SIG-M5 treated with dmso at 0.1 percent for 504 hours (cell line): ENCODE results near the gene CZIB.
"Not testable (repeated sequence)": the region's sequence is repeated elsewhere in the genome, so short reads cannot be mapped to it uniquely, and the experiment has no call there.

Experiments
- DNase-seq: peaks from one replicate; lab custom pipeline; 2025; ENCODE audit not compliant: unreplicated experiment; lab: John Stamatoyannopoulos, UW

Gene CZIB

GRCh38 chr1:53189061-53189460, 31.4 kb downstream of the CZIB start:
- no peak for DNase-seq

DNA sequence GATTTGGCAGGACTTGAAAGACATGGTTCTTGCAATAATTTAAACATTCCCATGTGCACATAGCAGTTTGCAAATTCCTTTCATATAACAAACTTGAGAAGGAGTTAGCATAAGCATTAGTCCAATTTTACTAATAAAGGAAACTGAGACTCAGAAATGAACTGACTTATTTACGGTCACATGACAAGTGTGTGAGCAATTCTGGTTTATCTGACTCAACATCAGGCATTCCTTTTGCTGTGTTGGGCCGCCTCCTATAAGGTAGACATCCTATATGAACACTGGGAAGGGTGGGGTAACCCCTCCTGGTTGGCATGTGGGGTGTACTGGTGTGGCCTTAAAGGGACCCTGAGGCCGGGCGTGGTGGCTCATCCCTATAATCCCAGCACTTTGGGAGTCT, 32.3 kb downstream of the CZIB start:
- DNase-seq, result no peak

- no peak for DNase-seq
Observed at GRCh38 chr1:53187401-53187800, 33.0 kb downstream of the CZIB start.

- no peak for DNase-seq
Observed at GRCh38 chr1:53186533-53186932, 33.9 kb downstream of the CZIB start.

GRCh38 chr1:53185955-53186297, 34.5 kb downstream of the CZIB start:
- DNase-seq, result not testable (repeated sequence)

GRCh38 chr1:53183095-53183990, 37.1 kb downstream of the CZIB start:
- no peak for DNase-seq

DNA sequence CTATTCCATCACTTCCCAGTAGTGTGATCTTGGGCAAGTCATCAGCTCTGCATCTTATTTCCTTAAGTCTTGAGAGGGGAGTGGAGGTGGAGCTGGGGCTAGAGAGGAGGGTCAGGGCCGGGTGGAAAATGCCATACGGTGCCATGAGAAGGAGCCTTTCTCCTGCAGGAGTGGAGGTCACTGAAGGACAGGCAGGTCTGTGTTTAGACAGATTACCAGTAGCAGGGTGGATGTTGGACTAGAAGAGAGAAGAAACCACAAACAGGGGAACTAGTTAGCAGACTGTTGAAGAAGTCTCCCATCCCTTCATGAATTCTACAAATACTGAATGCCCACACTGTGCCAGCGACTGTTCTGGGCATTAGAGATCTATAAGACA, 37.7 kb downstream of the CZIB start:
- DNase-seq, result no peak

GRCh38 chr1:53182111-53182593, 38.3 kb downstream of the CZIB start:
- peak; percentile 44 for DNase-seq

DNA sequence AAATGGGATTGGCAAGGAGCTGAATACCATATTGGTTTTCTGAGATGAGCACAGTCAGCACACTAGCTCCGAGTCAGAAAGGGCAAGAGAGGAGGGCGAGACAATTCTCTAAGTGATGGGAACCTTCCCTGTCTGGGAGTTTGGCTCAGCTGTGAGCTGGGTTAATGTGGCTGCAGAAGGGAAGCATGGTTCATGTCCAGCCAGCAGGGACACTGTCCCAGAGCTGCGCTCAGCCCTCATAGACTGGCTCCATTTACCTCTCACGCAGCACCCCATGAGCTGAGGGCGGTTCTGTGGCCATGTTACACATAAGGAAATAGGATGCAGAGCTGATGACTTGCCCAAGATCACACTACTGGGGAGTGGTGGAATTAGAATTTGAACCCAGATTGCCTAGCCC, 39.5 kb downstream of the CZIB start:
- no peak for DNase-seq

- no peak for DNase-seq
Observed at GRCh38 chr1:53180226-53180625, 40.2 kb downstream of the CZIB start.

- DNase-seq, result no peak
Observed at GRCh38 chr1:53176452-53177208, 43.8 kb downstream of the CZIB start.

- no peak for DNase-seq
Observed at GRCh38 chr1:53174971-53175913, 45.2 kb downstream of the CZIB start.

GRCh38 chr1:53172426-53173128, 47.9 kb downstream of the CZIB start:
- peak; percentile 2 for DNase-seq

GRCh38 chr1:53166912-53167311, 53.5 kb downstream of the CZIB start:
- no peak for DNase-seq

DNA sequence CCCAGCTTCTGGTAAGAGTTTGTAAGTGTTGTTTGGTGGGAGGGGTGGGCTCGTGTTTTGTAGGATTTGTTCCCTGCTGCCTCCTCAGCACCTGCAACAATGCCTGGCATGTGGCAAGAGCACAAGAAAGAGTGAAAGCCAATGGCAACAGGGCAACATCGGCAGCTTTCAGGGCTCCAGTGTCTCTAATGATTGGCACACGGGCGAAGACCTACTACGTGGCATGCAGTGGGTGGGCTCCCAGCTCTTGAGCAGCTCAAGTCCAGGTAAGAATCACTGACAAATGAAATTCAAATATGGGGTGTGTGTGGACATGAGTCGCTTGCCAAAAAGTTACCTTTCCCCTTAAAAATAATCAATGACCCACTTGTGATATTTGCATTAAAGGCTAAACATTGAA, 54.1 kb downstream of the CZIB start:
- no peak for DNase-seq

DNA sequence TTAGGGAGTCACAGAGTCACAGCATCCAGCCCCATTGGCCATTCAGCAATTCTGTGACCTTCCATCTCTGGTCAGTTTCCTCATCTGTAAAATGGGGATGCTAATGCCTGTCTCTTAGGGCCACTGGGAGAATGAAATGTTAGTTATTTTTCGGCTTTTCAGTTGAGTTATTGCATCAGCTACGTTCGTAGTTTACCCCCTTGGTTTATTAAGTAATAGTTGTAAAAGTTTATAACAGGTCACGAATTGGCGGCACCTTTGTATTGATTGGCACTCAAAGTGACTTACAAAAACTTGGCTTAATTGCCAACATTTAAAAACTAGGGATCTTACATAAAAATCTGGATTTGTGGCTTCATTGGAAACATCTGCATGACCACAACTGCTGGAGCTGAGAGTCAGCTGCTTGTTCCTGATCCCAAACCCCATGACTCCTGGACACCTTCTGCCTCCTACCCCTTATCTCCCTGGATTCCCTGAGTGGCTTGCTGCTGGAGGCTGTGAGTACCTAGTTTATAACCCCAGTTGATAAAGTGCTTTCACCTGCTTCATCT, 54.9 kb downstream of the CZIB start:
- no peak for DNase-seq
